NB4 (cell line): ENCODE measurements around the gene P2RY1.
"Not testable (repeated sequence)": the region's sequence is repeated elsewhere in the genome, so short reads cannot be mapped to it uniquely, and the experiment has no call there.

ENCODE experiments used
- DNase-seq: peaks from one replicate; pipeline ENCODE4 v3.0.0; 2010; ENCODE audit warnings: low read depth
- H3K4me3 ChIP-seq: one replicate; pipeline ENCODE4 v1.5.1; 2011; ENCODE audit warnings: mild to moderate bottlenecking, low read depth, low read length, moderate library complexity
- CTCF ChIP-seq: IDR thresholded peaks from one replicate; pipeline ENCODE4 v1.5.1; 2012; ENCODE audit warnings: low read depth, low read length
- MAX ChIP-seq: IDR thresholded peaks from 2 replicates; pipeline ENCODE4 v1.6.1; 2011; ENCODE audit warnings: low read depth, low read length
- MYC ChIP-seq: IDR thresholded peaks from 2 replicates; pipeline ENCODE4 v1.6.1; 2011; ENCODE audit warnings: low read depth, low read length
- POLR2A ChIP-seq: IDR thresholded peaks from 2 replicates; pipeline ENCODE4 v1.6.1; 2011; ENCODE audit warnings: mild to moderate bottlenecking; ENCODE audit not compliant: insufficient read length; ENCODE audit errors: extremely low read depth

Gene P2RY1

GRCh38 chr3:152870027-152870426, 35.1 kb downstream of the P2RY1 start:
- no peak overlapping the region for H3K4me3 ChIP-seq
- TF ChIP-seq MAX, result no peak
- TF ChIP-seq CTCF, result no peak
- no peak for TF ChIP-seq MYC
- no peak for TF ChIP-seq POLR2A
- no peak for DNase-seq

- not testable (repeated sequence) for H3K4me3 ChIP-seq, DNase-seq
Measured at GRCh38 chr3:152873314-152873713, 38.4 kb downstream of the P2RY1 start.

- no peak overlapping the region for H3K4me3 ChIP-seq
- TF ChIP-seq MAX (no peak), CTCF (no peak), MYC (no peak), POLR2A (no peak)
- DNase-seq, result no peak
Measured at GRCh38 chr3:152874896-152875749, 40.2 kb downstream of the P2RY1 start.

- TF ChIP-seq MYC (no peak), CTCF (no peak), POLR2A (no peak), MAX (no peak)
- no peak overlapping the region for H3K4me3 ChIP-seq
- DNase-seq, result no peak
Measured at GRCh38 chr3:152879130-152879789, 44.3 kb downstream of the P2RY1 start.

- H3K4me3 ChIP-seq, result no peak overlapping the region
- no peak for DNase-seq
- TF ChIP-seq CTCF (no peak), POLR2A (no peak), MYC (no peak), MAX (no peak)
Measured at GRCh38 chr3:152879790-152880174, 44.9 kb downstream of the P2RY1 start.

- no peak overlapping the region for H3K4me3 ChIP-seq
- DNase-seq, result peak; percentile 49
- TF ChIP-seq MAX (no peak), POLR2A (no peak), CTCF (no peak)
Measured at GRCh38 chr3:152885076-152885475, 50.1 kb downstream of the P2RY1 start.
